ENCODE data around the gene RPL36.

DNA sequence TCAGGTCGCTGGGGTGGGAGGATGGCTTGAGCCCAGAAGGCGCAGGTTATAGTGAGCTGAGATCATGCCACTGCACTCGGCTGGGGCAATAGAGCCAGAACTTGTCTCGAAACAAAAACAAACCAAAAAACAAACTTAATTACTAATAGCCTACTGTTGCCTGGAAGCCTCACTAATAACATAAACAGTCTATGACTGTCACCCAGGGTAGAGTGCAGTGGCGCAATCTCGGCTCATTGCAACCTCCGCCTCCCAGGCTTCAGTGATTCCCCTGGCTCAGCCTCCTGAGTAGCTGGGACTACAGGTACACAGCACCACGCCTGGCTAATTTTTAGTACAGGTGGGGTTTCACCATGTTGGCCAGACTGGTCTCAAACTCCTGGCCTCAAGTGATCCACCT, 48.3 kb downstream of the RPL36 start:
- TF ChIP-seq, protein P1, sequence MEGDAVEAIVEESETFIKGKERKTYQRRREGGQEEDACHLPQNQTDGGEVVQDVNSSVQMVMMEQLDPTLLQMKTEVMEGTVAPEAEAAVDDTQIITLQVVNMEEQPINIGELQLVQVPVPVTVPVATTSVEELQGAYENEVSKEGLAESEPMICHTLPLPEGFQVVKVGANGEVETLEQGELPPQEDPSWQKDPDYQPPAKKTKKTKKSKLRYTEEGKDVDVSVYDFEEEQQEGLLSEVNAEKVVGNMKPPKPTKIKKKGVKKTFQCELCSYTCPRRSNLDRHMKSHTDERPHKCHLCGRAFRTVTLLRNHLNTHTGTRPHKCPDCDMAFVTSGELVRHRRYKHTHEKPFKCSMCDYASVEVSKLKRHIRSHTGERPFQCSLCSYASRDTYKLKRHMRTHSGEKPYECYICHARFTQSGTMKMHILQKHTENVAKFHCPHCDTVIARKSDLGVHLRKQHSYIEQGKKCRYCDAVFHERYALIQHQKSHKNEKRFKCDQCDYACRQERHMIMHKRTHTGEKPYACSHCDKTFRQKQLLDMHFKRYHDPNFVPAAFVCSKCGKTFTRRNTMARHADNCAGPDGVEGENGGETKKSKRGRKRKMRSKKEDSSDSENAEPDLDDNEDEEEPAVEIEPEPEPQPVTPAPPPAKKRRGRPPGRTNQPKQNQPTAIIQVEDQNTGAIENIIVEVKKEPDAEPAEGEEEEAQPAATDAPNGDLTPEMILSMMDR (conservative IDR thresholded peaks at IDR 0.05; ENCODE audit: low read length): no peak
- TF ChIP-seq EZH2phosphoT487 (IDR thresholded peaks at IDR 0.05; ENCODE audit: borderline replicate concordance): no peak

Data from Loucy (cell line).